Astrocyte of the cerebellum (primary cell): ENCODE data around the gene RMI2.
"Not testable (repeated sequence)": the region's sequence is repeated elsewhere in the genome, so short reads cannot be mapped to it uniquely, and the experiment has no call there.

Source experiments
- DNase-seq: peaks from one replicate; pipeline ENCODE4 v3.0.0-alpha.2; 2011; ENCODE audit warnings: low read depth
- H3K4me3 ChIP-seq: 2 replicates; pipeline ENCODE4 v1.5.1; 2011; ENCODE audit warnings: mild to moderate bottlenecking, low read depth, low read length, moderate library complexity
- CTCF ChIP-seq: IDR thresholded peaks from 2 replicates; pipeline ENCODE4 v1.5.1; 2012; ENCODE audit warnings: low read length, low read depth, moderate library complexity, mild to moderate bottlenecking; ENCODE audit errors: missing control alignments
- in situ Hi-C: cut with HindIII; loops from 2 replicates; pipeline ENCODE4 v1.10.0; 2017; ENCODE audit warnings: low sequenced_read_pairs

RMI2 gene

GRCh38 chr16:11363927-11364258 is 18.6 kb downstream of the RMI2 start:
- TF ChIP-seq CTCF, result no peak
- DNase-seq, result no peak
- no peak overlapping the region for H3K4me3 ChIP-seq
- in situ Hi-C loops, result loop anchor here (25.0 kb wide), 1 partner anchor 302 kb away; no protein-coding TSS in a partner anchor

GRCh38 chr16:11367483-11367906 is 22.2 kb downstream of the RMI2 start:
- TF ChIP-seq CTCF, result no peak
- no peak for DNase-seq
- in situ Hi-C loops, result loop anchor here (25.0 kb wide), 1 partner anchor 305 kb away; no protein-coding TSS in a partner anchor

GRCh38 chr16:11370084-11370931 is 25.0 kb downstream of the RMI2 start:
- in situ Hi-C loops, result loop anchor here (25.0 kb wide), 1 partner anchor 308 kb away; no protein-coding TSS in a partner anchor
- TF ChIP-seq CTCF, result no peak
- DNase-seq, result no peak
- no peak overlapping the region for H3K4me3 ChIP-seq

More at GRCh38 chr16:11367483-11367906, 22.2 kb downstream of the RMI2 start:
- no peak overlapping the region for H3K4me3 ChIP-seq

- not testable (repeated sequence) for DNase-seq
- in situ Hi-C loops, result loop anchor here (25.0 kb wide), 1 partner anchor 309 kb away; no protein-coding TSS in a partner anchor
These were observed 25.6 kb downstream of the RMI2 start for GRCh38 chr16:11370932-11371279.

GRCh38 chr16:11372073-11372828 is 27.0 kb downstream of the RMI2 start:
- TF ChIP-seq CTCF, result no peak
- in situ Hi-C loops, result loop anchor here (25.0 kb wide), 1 partner anchor 310 kb away; no protein-coding TSS in a partner anchor
- DNase-seq, result no peak
- H3K4me3 ChIP-seq, result no peak overlapping the region

More at GRCh38 chr16:11370932-11371279, 25.6 kb downstream of the RMI2 start:
- H3K4me3 ChIP-seq, result not testable (repeated sequence)

GRCh38 chr16:11372829-11373306 is 27.6 kb downstream of the RMI2 start:
- in situ Hi-C loops, result loop anchor here (25.0 kb wide), 1 partner anchor 311 kb away; no protein-coding TSS in a partner anchor
- no peak for DNase-seq
- no peak overlapping the region for H3K4me3 ChIP-seq
- no peak for TF ChIP-seq CTCF
